HepG2 (cell line): ENCODE results near the gene HES6. TPM values are rescaled to one million over a fixed set of nuclear protein-coding genes. Genes with fewer than 3 reads are reported as not detected.
A peak's percentile ranks its signal among the peaks of the same experiment; 100 is the strongest.

Experiments used
- ATAC-seq: fragments of 200-7000 bp; cut with Tn5 transposase; 3 replicates; pipeline ENCODE4 v1.9.1; 2020; ENCODE audit warnings: mild to moderate bottlenecking, moderate library complexity
- BruUV-seq: library from RNA; stranded (reverse); fragments of 400-500 nt; replicated peaks from 2 replicates; lab custom pipeline; 2021; lab: Mats Ljungman, UMichigan
- CTCF ChIA-PET: fragments of 300-600 bp; formaldehyde crosslinking; extraction: SDS; loops from one replicate; lab custom pipeline; 2021; ENCODE audit warnings: low total read pairs, inconsistent platforms, low intra/inter-chr PET ratio; lab: Yijun Ruan, JAX
- POLR2A ChIA-PET: fragments of 350-600 bp; sonication (Branson Sonifier 250); formaldehyde crosslinking; loops from one replicate; lab custom pipeline; 2020; ENCODE audit warnings: antibody characterized with exemption, inconsistent platforms; lab: Yijun Ruan, JAX
- DNase-seq: peaks from one replicate; pipeline ENCODE4 v3.0.0-alpha.2; 2015; ENCODE audit warnings: low spot score
- FAIRE-seq: peaks from 3 replicates; lab custom pipeline; 2011; peaks lifted over from hg19 to GRCh38; lab: Jason Lieb, UNC
- H2AFZ ChIP-seq: one replicate; pipeline ENCODE4 v1.6.1; 2011; ENCODE audit warnings: low read length, inconsistent platforms
- H3K27ac ChIP-seq: fragments of 300-600 bp; 3 replicates; pipeline ENCODE4 v1.8.0; 2011; ENCODE audit warnings: mixed run types, mild to moderate bottlenecking, mixed read lengths, low read length, inconsistent platforms; ENCODE audit not compliant: insufficient read depth; ENCODE audit errors: extremely low read length
- H3K27me3 ChIP-seq, 2 experiments: fragments of 200-600 bp in 1 of 2; 2 replicates in 1 of 2; 3 replicates in 1 of 2; pipeline versions ENCODE4 v1.6.0 to v1.8.0; 2011; ENCODE audit warnings: low read length in 2 of 2, mild to moderate bottlenecking in 2 of 2, moderate library complexity in 2 of 2, inconsistent platforms in 1 of 2; ENCODE audit not compliant: insufficient read depth in 2 of 2, control insufficient read depth in 1 of 2
- H3K36me3 ChIP-seq, 2 experiments: fragments of 200-600 bp in 1 of 2; replicated peaks in 1 of 2; 2 replicates in 1 of 2; 3 replicates in 1 of 2; pipeline versions ENCODE4 v1.5.1 to v1.8.0; 2011; ENCODE audit warnings: low read length in 2 of 2, inconsistent platforms in 1 of 2; ENCODE audit not compliant: insufficient read depth in 2 of 2, control insufficient read depth in 1 of 2
- H3K4me1 ChIP-seq: 2 replicates; pipeline ENCODE4 v1.5.1; 2012; ENCODE audit warnings: low read length, inconsistent platforms; ENCODE audit not compliant: insufficient read depth
- H3K4me2 ChIP-seq: 2 replicates; pipeline ENCODE4 v1.6.0; 2011; ENCODE audit warnings: low read depth, low read length, inconsistent platforms
- H3K4me3 ChIP-seq, 3 experiments: fragments of 200-600 bp in 1 of 3; sonication (generic), shearing (Covaris generic) in 1 of 3; replicated peaks in 1 of 3; 2 replicates each; pipeline ENCODE4 v1.5.1; 2011 to 2016; ENCODE audit warnings: low read length in 3 of 3, inconsistent platforms in 2 of 3, low read depth in 2 of 3, mild to moderate bottlenecking in 2 of 3, control low read depth in 1 of 3, mixed read lengths in 1 of 3; ENCODE audit not compliant: insufficient read depth in 1 of 3
- H3K79me2 ChIP-seq: one replicate; pipeline ENCODE4 v1.6.1; 2011; ENCODE audit warnings: low read length, inconsistent platforms; ENCODE audit not compliant: insufficient read depth
- H3K9ac ChIP-seq: 2 replicates; pipeline ENCODE4 v1.6.0; 2011; ENCODE audit warnings: mild to moderate bottlenecking, low read depth, low read length, inconsistent platforms; ENCODE audit not compliant: insufficient read depth
- H3K9me3 ChIP-seq: 2 replicates; pipeline ENCODE4 v1.5.1; 2012; ENCODE audit warnings: mild to moderate bottlenecking, low read length
- H4K20me1 ChIP-seq: 2 replicates; pipeline ENCODE4 v1.6.0; 2011; ENCODE audit warnings: inconsistent platforms, mild to moderate bottlenecking, low read length, moderate library complexity; ENCODE audit not compliant: insufficient read depth
- AGO2 ChIP-seq: fragments of 200-400 bp; formaldehyde crosslinking; optimal IDR thresholded peaks from 2 replicates; pipeline ENCODE3; 2017; ENCODE audit warnings: mild to moderate bottlenecking, low read depth, low read length, moderate library complexity
- ATF1 ChIP-seq: IDR thresholded peaks from 2 replicates; pipeline ENCODE4 v1.6.1; 2016; ENCODE audit warnings: mild to moderate bottlenecking, control low read depth
- ATF4 ChIP-seq, 2 experiments: fragments of 450-650 bp in 1 of 2; sonication (generic) in 1 of 2; formaldehyde crosslinking; IDR thresholded peaks; 2 replicates each; pipeline versions ENCODE4 v1.5.0 to v1.8.0; 2020 to 2022; ENCODE audit warnings: mild to moderate bottlenecking in 1 of 2, missing genetic modification reagents in 1 of 2
- EEA1 ChIP-seq: sonication (generic); formaldehyde crosslinking; IDR thresholded peaks from 2 replicates; pipeline ENCODE4 v1.5.1; 2020; ENCODE audit warnings: mild to moderate bottlenecking, missing genetic modification reagents, borderline replicate concordance
- EP300 ChIP-seq, 3 experiments: sonication (generic) in 1 of 3; formaldehyde crosslinking in 1 of 3; IDR thresholded peaks; 2 replicates each; pipeline versions ENCODE4 v1.5.1 to v1.6.1; 2011 to 2020; ENCODE audit warnings: low read depth in 2 of 3, low read length in 2 of 3, borderline replicate concordance in 1 of 3, improper control_type of control experiment in 1 of 3, mild to moderate bottlenecking in 1 of 3, missing genetic modification reagents in 1 of 3, moderate library complexity in 1 of 3
- JARID2 ChIP-seq: sonication (generic); formaldehyde crosslinking; IDR thresholded peaks from 2 replicates; pipeline ENCODE4 v1.8.1; 2023; ENCODE audit warnings: missing genetic modification reagents, inconsistent platforms; ENCODE audit not compliant: insufficient replicate concordance
- MIXL1 ChIP-seq: IDR thresholded peaks from 2 replicates; pipeline ENCODE4 v1.6.1; 2016
- NR2F2 ChIP-seq: IDR thresholded peaks from 2 replicates; pipeline ENCODE4 v1.6.1; 2012; ENCODE audit warnings: low read depth, inconsistent platforms, borderline replicate concordance
- POLR2A ChIP-seq, 2 experiments: IDR thresholded peaks; 2 replicates each; pipeline ENCODE4 v1.6.1; 2011; ENCODE audit warnings: low read depth in 2 of 2, low read length in 2 of 2, mild to moderate bottlenecking in 1 of 2, moderate library complexity in 1 of 2; ENCODE audit not compliant: insufficient read depth in 1 of 2
- RORA ChIP-seq: sonication (generic); formaldehyde crosslinking; IDR thresholded peaks from 2 replicates; pipeline ENCODE4 v1.5.0; 2020; ENCODE audit warnings: mild to moderate bottlenecking, missing genetic modification reagents, moderate library complexity
- RXRA ChIP-seq: sonication (generic); formaldehyde crosslinking; IDR thresholded peaks from 2 replicates; pipeline ENCODE4 v1.5.1; 2020; ENCODE audit warnings: missing genetic modification reagents
- SIX4 ChIP-seq: sonication (generic); formaldehyde crosslinking; IDR thresholded peaks from 2 replicates; pipeline ENCODE4 v1.4.0; 2020; ENCODE audit warnings: missing genetic modification reagents
- SKI ChIP-seq: fragments of 450-650 bp; IDR thresholded peaks from one replicate; pipeline ENCODE4 v1.6.1; 2018; ENCODE audit warnings: mild to moderate bottlenecking; ENCODE audit not compliant: partially characterized antibody
- TAF15 ChIP-seq: fragments of 200-400 bp; formaldehyde crosslinking; IDR thresholded peaks from one replicate; pipeline ENCODE4 v1.6.1; 2018; ENCODE audit warnings: mild to moderate bottlenecking, low read depth, low read length; ENCODE audit not compliant: poor library complexity, severe bottlenecking
- TCF7 ChIP-seq: sonication (generic); IDR thresholded peaks from 2 replicates; pipeline ENCODE4 v1.6.1; 2016; ENCODE audit warnings: antibody characterized with exemption, low read depth
- THAP11 ChIP-seq: IDR thresholded peaks from 2 replicates; pipeline ENCODE4 v1.6.1; 2016; ENCODE audit warnings: missing biosample characterization, missing genetic modification reagents
- ZBTB7B ChIP-seq: sonication (generic); formaldehyde crosslinking; IDR thresholded peaks from 2 replicates; pipeline ENCODE4 v1.4.0; 2020; ENCODE audit warnings: missing genetic modification reagents
- ZNF430 ChIP-seq: sonication (generic); formaldehyde crosslinking; IDR thresholded peaks from 2 replicates; pipeline ENCODE4 v1.9.0; 2021; ENCODE audit warnings: mild to moderate bottlenecking, missing genetic modification reagents
- ZNF563 ChIP-seq: sonication (generic); formaldehyde crosslinking; IDR thresholded peaks from 2 replicates; pipeline ENCODE4 v1.8.0; 2022; ENCODE audit warnings: mild to moderate bottlenecking, moderate library complexity, missing genetic modification reagents
- ZNF674 ChIP-seq: sonication (generic); formaldehyde crosslinking; IDR thresholded peaks from 2 replicates; pipeline ENCODE4 v1.5.0; 2020; ENCODE audit warnings: low read depth, mild to moderate bottlenecking, missing genetic modification reagents
- ZNF713 ChIP-seq: sonication (generic); formaldehyde crosslinking; IDR thresholded peaks from 2 replicates; pipeline ENCODE4 v1.4.0; 2020; ENCODE audit warnings: mild to moderate bottlenecking, missing genetic modification reagents
- ZNF790 ChIP-seq: sonication (generic); formaldehyde crosslinking; IDR thresholded peaks from 2 replicates; pipeline ENCODE4 v1.8.0; 2022; ENCODE audit warnings: missing genetic modification reagents, mild to moderate bottlenecking, borderline replicate concordance
- WGBS: methylation state at CpG from one replicate; pipeline ENCODE4 v1.1.6; 2017; ENCODE audit warnings: low lambda C conversion rate; 5-methylcytosine and 5-hydroxymethylcytosine counted together
- in situ Hi-C: cut with HindIII; loops from 2 replicates; pipeline ENCODE4 v1.10.0; 2017; ENCODE audit warnings: low pct_unique_long_range_greater_than_20kb; ENCODE audit not compliant: extremely low pct_ligation_motif_present
- intact Hi-C: fragments of 100-400 bp; cut with micrococcal nuclease; formaldehyde crosslinking; loops from one replicate; pipeline ENCODE4 v1.10.0; 2022; ENCODE audit not compliant: unreplicated experiment
- polyA plus RNA-seq, 8 experiments: library from polyadenylated mRNA; depleted of rRNA in 3 of 8; stranded (reverse) in 7 of 8; unstranded in 1 of 8; fragments of >200 nt; fragmentation: Illumina TruSeq in 4 of 8; extraction: Trizol in 4 of 8; gene quantifications; 2 replicates each; pipeline versions ENCODE4 v1.2.1 to v1.2.3, GENCODE V29; 2011 to 2016; ENCODE audit warnings: low read depth in 4 of 8, missing spikeins in 1 of 8, mixed read lengths in 1 of 8; ENCODE audit not compliant: insufficient read depth in 1 of 8
- total RNA-seq, 5 experiments: library from RNA; depleted of rRNA; stranded (reverse); fragments of >200 nt; fragmentation: Illumina TruSeq; extraction: Trizol; gene quantifications; 2 replicates each; pipeline ENCODE4 v1.2.3, GENCODE V29; 2016; ENCODE audit warnings: low read depth in 1 of 5
- TF ChIP-seq, protein P1 (sequence below): sonication (generic); formaldehyde crosslinking; conservative IDR thresholded peaks from 2 replicates; pipeline ENCODE4 v1.4.0; 2020; ENCODE audit warnings: missing genetic modification reagents

HES6 gene
- total and polyA plus RNA-seq, 2 of the 13 experiments (the other 11 are each of a cell fraction or from before 2014, with no cell fraction given) = 19.5 to 82.8 TPM

- TF ChIP-seq ZNF713 (CRISPR knock-in tag) = no peak
- TF ChIP-seq MIXL1 = no peak
- no peak for TF ChIP-seq ATF1
- TF ChIP-seq POLR2A (IDR thresholded peaks at IDR 0.05; ENCODE audit: insufficient read depth in 1 of 2, low read depth in 2 of 2, low read length in 2 of 2) = 0 out of 4 replicates have a peak, but pooled peaks of 1 of the 2 experiments have one; percentile 20
- no peak for TF ChIP-seq ZNF790 (CRISPR knock-in tag)
- no peak for TF ChIP-seq ZNF674 (CRISPR knock-in tag)
- no peak for TF ChIP-seq THAP11 (CRISPR knock-in tag)
- 0 out of 2 replicates have a peak, but pooled peaks have one; percentile 11 for TF ChIP-seq RXRA
- no peak for TF ChIP-seq ZNF430 (CRISPR knock-in tag)
- no peak for TF ChIP-seq SIX4 (CRISPR knock-in tag)
- no peak for TF ChIP-seq NR2F2
These were observed 22.0 kb upstream of the HES6 start (continued) for GRCh38 chr2:238261718-238262375.

GRCh38 chr2:238260883-238261282 lies 21.0 kb upstream of the HES6 start:
- DNase-seq (peak; percentile 34), FAIRE-seq (no peak), ATAC-seq (no peak)
- Histone ChIP-seq H4K20me1 (no peaks in the 10 kb centered on the region), H3K36me3 (peaks cover 16 to 77% of the 10 kb centered on the region in 2 experiments), H3K4me3 (no peak overlapping the region), H3K9me3 (no peaks in the 10 kb centered on the region), H2AFZ (no peak overlapping the region), H3K4me2 (no peak overlapping the region), H3K27ac (peak overlapping the region; percentile 88), H3K27me3 (no peaks in the 10 kb centered on the region), H3K9ac (no peak overlapping the region), H3K4me1 (peaks cover 54% of the 10 kb centered on the region), H3K79me2 (no peaks in the 10 kb centered on the region)
- CTCF ChIA-PET = no interaction called here
- 87% methylated on average over 16 of the region's 18 CpGs for WGBS
- in situ Hi-C loops = loop anchor here (10.0 kb wide), 1 partner anchor 406 kb away; the partner anchor contains the start of gene RAMP1
- intact Hi-C loops = no loop called here
- BruUV-seq = no TSS peak
- POLR2A ChIA-PET = interaction anchor here (1.7 kb wide), 1 partner anchor 17 kb away, joined by 6 read pairs; no protein-coding TSS in a partner anchor
- no peak for TF ChIP-seq RORA
- no peak for TF ChIP-seq EEA1 (CRISPR knock-in tag)
- TF ChIP-seq ZNF563 (CRISPR knock-in tag) = no peak
- TF ChIP-seq SKI = peak; percentile 55
- TF ChIP-seq ZBTB7B (CRISPR knock-in tag) = no peak
- TF ChIP-seq AGO2 = peak; percentile 53
- no peak for TF ChIP-seq ATF4 (CRISPR knock-in tag; IDR thresholded peaks at IDR 0.05)
- no peak for TF ChIP-seq TAF15
- no peak for TF ChIP-seq JARID2 (CRISPR knock-in tag)
- no peak for TF ChIP-seq TCF7
- peak in 1 of 2 experiments; percentile 27; a peak in 1 of 4 replicates for TF ChIP-seq EP300 (IDR thresholded peaks at IDR 0.05; ENCODE audit: low read depth in 2 of 2, low read length in 2 of 2)
- TF ChIP-seq EP300 (CRISPR knock-in tag; IDR thresholded peaks at IDR 0.05; ENCODE audit: borderline replicate concordance) = no peak
- TF ChIP-seq, protein P1, sequence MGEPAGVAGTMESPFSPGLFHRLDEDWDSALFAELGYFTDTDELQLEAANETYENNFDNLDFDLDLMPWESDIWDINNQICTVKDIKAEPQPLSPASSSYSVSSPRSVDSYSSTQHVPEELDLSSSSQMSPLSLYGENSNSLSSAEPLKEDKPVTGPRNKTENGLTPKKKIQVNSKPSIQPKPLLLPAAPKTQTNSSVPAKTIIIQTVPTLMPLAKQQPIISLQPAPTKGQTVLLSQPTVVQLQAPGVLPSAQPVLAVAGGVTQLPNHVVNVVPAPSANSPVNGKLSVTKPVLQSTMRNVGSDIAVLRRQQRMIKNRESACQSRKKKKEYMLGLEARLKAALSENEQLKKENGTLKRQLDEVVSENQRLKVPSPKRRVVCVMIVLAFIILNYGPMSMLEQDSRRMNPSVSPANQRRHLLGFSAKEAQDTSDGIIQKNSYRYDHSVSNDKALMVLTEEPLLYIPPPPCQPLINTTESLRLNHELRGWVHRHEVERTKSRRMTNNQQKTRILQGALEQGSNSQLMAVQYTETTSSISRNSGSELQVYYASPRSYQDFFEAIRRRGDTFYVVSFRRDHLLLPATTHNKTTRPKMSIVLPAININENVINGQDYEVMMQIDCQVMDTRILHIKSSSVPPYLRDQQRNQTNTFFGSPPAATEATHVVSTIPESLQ (CRISPR knock-in tag) = no peak
